ENCODE measurements around the gene C1QB. TPM values are rescaled to one million over a fixed set of nuclear protein-coding genes. Genes with fewer than 3 reads are reported as not detected.

The C1QB gene, protein sequence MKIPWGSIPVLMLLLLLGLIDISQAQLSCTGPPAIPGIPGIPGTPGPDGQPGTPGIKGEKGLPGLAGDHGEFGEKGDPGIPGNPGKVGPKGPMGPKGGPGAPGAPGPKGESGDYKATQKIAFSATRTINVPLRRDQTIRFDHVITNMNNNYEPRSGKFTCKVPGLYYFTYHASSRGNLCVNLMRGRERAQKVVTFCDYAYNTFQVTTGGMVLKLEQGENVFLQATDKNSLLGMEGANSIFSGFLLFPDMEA
- total RNA-seq = not detected in 2 replicates

DNA sequence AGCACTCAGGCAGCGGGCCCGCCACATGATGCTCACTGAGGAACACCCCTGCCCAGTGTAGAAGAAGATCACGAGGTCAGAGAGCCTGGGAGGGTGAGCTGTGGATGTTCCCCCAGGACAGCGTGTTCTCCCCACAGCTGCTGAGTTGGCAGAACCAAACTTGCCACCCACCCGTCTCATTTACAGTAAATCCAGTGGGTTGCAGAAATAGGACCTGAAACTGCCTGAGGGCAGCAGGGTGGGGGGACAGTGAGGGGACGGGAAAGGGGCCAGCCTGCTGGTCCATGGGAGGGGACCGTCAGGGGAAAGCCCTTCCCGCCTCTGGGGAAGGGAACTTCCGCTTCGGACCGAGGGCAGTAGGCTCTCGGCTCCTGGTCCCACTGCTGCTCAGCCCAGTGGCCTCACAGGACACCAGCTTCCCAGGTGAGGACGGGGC is at the start of gene C1QB:
TSS of gene C1QB (plus strand) at position 356 of the 436 bp plus-strand sequence. CDS start 6,227 bp downstream, outside the sequence.
- no peak within 1 kb of the TSS for H3K4me3 ChIP-seq (ENCODE audit: low read depth, low read length)
- TF ChIP-seq, protein P1, sequence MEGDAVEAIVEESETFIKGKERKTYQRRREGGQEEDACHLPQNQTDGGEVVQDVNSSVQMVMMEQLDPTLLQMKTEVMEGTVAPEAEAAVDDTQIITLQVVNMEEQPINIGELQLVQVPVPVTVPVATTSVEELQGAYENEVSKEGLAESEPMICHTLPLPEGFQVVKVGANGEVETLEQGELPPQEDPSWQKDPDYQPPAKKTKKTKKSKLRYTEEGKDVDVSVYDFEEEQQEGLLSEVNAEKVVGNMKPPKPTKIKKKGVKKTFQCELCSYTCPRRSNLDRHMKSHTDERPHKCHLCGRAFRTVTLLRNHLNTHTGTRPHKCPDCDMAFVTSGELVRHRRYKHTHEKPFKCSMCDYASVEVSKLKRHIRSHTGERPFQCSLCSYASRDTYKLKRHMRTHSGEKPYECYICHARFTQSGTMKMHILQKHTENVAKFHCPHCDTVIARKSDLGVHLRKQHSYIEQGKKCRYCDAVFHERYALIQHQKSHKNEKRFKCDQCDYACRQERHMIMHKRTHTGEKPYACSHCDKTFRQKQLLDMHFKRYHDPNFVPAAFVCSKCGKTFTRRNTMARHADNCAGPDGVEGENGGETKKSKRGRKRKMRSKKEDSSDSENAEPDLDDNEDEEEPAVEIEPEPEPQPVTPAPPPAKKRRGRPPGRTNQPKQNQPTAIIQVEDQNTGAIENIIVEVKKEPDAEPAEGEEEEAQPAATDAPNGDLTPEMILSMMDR (conservative IDR thresholded peaks at IDR 0.05; ENCODE audit: low read depth, low read length) = no peak
- no peak for DNase-seq (ENCODE audit: low read depth)

GRCh38 chr1:22606161-22606560 is 46.9 kb upstream of the C1QB start:
- TF ChIP-seq, protein P1 (conservative IDR thresholded peaks at IDR 0.05; ENCODE audit: low read depth, low read length) = no peak
- DNase-seq (ENCODE audit: low read depth) = peak; percentile 1
- H3K4me3 ChIP-seq (ENCODE audit: low read depth, low read length) = no peak overlapping the region

DNA sequence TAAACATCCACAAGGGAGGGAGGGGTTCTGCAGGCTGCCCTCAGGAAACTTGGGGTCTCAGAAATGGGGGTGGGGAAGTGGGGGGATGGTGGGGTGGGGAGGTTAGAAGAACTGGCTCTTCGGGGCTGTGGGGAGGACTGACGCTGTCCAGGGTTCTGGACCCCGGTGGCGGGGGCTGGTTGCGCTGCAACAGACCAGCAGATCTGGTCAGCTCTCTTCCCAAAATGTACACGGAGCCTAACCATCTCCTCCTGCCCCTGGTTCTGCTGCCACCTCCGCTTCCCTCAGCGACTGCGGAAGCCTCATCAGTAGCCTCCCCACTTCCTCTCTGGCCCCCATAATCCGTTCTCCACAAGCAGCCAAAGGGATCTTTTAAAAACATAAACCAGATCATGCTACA is 45.9 kb upstream of the C1QB start:
- no peak overlapping the region for H3K4me3 ChIP-seq (ENCODE audit: low read depth, low read length)
- TF ChIP-seq, protein P1 (conservative IDR thresholded peaks at IDR 0.05; ENCODE audit: low read depth, low read length) = no peak
- DNase-seq (ENCODE audit: low read depth) = no peak

DNA sequence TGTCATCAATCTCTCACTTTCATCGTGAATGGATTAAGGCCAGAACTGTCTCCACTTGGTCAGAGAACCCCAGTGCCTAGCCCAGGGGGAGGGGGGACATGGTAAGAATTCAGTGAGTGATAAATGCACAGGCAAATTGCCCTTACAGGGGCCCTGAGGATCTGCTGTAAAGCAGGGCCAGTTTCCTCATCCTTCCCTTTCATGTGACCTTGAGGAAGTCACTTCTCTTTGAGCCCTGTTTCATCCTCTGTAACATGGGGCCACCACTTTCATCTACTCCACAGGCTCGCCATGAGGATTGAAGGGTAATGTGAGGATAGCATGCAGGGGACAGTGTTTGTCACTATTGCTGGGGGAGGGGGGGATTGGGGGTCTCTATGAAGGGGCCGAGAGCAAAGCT is 44.7 kb upstream of the C1QB start:
- no peak overlapping the region for H3K4me3 ChIP-seq (ENCODE audit: low read depth, low read length)
- DNase-seq (ENCODE audit: low read depth) = no peak
- TF ChIP-seq, protein P1 (conservative IDR thresholded peaks at IDR 0.05; ENCODE audit: low read depth, low read length) = no peak

GRCh38 chr1:22609291-22609690 is 43.7 kb upstream of the C1QB start:
- H3K4me3 ChIP-seq (ENCODE audit: low read depth, low read length) = no peak overlapping the region
- TF ChIP-seq, protein P1 (conservative IDR thresholded peaks at IDR 0.05; ENCODE audit: low read depth, low read length) = no peak
- no peak for DNase-seq (ENCODE audit: low read depth)

GRCh38 chr1:22611530-22611947 is 41.5 kb upstream of the C1QB start:
- peak; percentile 6 for DNase-seq (ENCODE audit: low read depth)
- no peak overlapping the region for H3K4me3 ChIP-seq (ENCODE audit: low read depth, low read length)
- TF ChIP-seq, protein P1 (conservative IDR thresholded peaks at IDR 0.05; ENCODE audit: low read depth, low read length) = no peak
